Measurements from ENCODE around the gene MYO1B.

Gene MYO1B

GRCh38 chr2:191301971-191302370, 56.8 kb downstream of the MYO1B start:
- FAIRE-seq = no peak

GRCh38 chr2:191302459-191303139, 57.4 kb downstream of the MYO1B start:
- FAIRE-seq = peak; percentile 13

- FAIRE-seq = peak; percentile 45
Measured at GRCh38 chr2:191303140-191304005, 58.2 kb downstream of the MYO1B start.

GRCh38 chr2:191304939-191305875, 60.0 kb downstream of the MYO1B start:
- no peak for FAIRE-seq

GRCh38 chr2:191308026-191308425, 62.8 kb downstream of the MYO1B start:
- no peak for FAIRE-seq

- no peak for FAIRE-seq
Measured at GRCh38 chr2:191311156-191311555, 66.0 kb downstream of the MYO1B start.

- peak; percentile 53 for FAIRE-seq
Measured at GRCh38 chr2:191311627-191312026, 66.4 kb downstream of the MYO1B start.

- peak; percentile 45 for FAIRE-seq
Measured at GRCh38 chr2:191312163-191312562, 67.0 kb downstream of the MYO1B start.

GRCh38 chr2:191312662-191313061, 67.5 kb downstream of the MYO1B start:
- FAIRE-seq = no peak

- no peak for FAIRE-seq
Measured at GRCh38 chr2:191314697-191315364, 69.6 kb downstream of the MYO1B start.

- no peak for FAIRE-seq
Measured at GRCh38 chr2:191315365-191315752, 70.2 kb downstream of the MYO1B start.

- FAIRE-seq = no peak
Measured at GRCh38 chr2:191316246-191316994, 71.2 kb downstream of the MYO1B start.

- peak; percentile 93 for FAIRE-seq
Measured at GRCh38 chr2:191318037-191318728, 73.0 kb downstream of the MYO1B start.

- no peak for FAIRE-seq
Measured at GRCh38 chr2:191318729-191319078, 73.5 kb downstream of the MYO1B start.

- no peak for FAIRE-seq
Measured at GRCh38 chr2:191319186-191319585, 74.0 kb downstream of the MYO1B start.

- no peak for FAIRE-seq
Measured at GRCh38 chr2:191320881-191321280, 75.7 kb downstream of the MYO1B start.

- FAIRE-seq = peak; percentile 90
Measured at GRCh38 chr2:191321861-191322662, 76.9 kb downstream of the MYO1B start.

GRCh38 chr2:191322828-191323506, 77.8 kb downstream of the MYO1B start:
- no peak for FAIRE-seq

GRCh38 chr2:191325651-191326365, 80.6 kb downstream of the MYO1B start:
- FAIRE-seq = no peak
